Left forelimb (tissue), 1 donor: ENCODE results near the gene PTPRN2.
"Not testable (repeated sequence)": the region's sequence is repeated elsewhere in the genome, so short reads cannot be mapped to it uniquely, and the experiment has no call there.

ENCODE experiments used
- DNase-seq: peaks from one replicate; pipeline ENCODE4 v3.0.0-alpha.2; 2018; ENCODE audit warnings: low spot score

PTPRN2 gene

GRCh38 chr7:158255156-158255555 lies 332.5 kb downstream of the PTPRN2 start:
- peak; percentile 47 for DNase-seq

DNA sequence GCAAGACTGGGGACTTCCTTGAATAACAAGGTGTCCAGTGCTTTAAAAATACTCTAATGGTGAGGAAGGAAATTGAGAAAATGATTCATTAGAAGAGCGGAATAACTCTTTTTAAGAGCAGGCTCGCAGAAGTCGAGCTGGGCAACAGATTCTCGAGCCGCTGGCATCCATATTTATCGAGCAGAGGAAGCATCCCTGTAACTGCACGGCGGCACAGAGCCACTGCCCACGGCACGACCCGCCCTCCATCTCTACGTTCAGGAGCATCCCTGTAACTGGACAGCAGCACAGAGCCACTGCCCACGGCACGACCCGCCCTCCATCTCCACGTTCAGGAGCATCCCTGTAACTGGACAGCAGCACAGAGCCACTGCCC lies 334.0 kb downstream of the PTPRN2 start:
- not testable (repeated sequence) for DNase-seq

GRCh38 chr7:158252837-158253669 lies 334.6 kb downstream of the PTPRN2 start:
- DNase-seq: peak; percentile 55

GRCh38 chr7:158252081-158252836 lies 335.4 kb downstream of the PTPRN2 start:
- no peak for DNase-seq

- DNase-seq: no peak
Observed at GRCh38 chr7:158251061-158251965, 336.3 kb downstream of the PTPRN2 start.

GRCh38 chr7:158249692-158250091 lies 337.9 kb downstream of the PTPRN2 start:
- no peak for DNase-seq

GRCh38 chr7:158248816-158249215 lies 338.8 kb downstream of the PTPRN2 start:
- no peak for DNase-seq

- DNase-seq: no peak
Observed at GRCh38 chr7:158247758-158248487, 339.7 kb downstream of the PTPRN2 start.

- no peak for DNase-seq
Observed at GRCh38 chr7:158246960-158247673, 340.5 kb downstream of the PTPRN2 start.

GRCh38 chr7:158246272-158246959 lies 341.2 kb downstream of the PTPRN2 start:
- DNase-seq: no peak

- DNase-seq: no peak
Observed at GRCh38 chr7:158245724-158246041, 341.9 kb downstream of the PTPRN2 start.

DNA sequence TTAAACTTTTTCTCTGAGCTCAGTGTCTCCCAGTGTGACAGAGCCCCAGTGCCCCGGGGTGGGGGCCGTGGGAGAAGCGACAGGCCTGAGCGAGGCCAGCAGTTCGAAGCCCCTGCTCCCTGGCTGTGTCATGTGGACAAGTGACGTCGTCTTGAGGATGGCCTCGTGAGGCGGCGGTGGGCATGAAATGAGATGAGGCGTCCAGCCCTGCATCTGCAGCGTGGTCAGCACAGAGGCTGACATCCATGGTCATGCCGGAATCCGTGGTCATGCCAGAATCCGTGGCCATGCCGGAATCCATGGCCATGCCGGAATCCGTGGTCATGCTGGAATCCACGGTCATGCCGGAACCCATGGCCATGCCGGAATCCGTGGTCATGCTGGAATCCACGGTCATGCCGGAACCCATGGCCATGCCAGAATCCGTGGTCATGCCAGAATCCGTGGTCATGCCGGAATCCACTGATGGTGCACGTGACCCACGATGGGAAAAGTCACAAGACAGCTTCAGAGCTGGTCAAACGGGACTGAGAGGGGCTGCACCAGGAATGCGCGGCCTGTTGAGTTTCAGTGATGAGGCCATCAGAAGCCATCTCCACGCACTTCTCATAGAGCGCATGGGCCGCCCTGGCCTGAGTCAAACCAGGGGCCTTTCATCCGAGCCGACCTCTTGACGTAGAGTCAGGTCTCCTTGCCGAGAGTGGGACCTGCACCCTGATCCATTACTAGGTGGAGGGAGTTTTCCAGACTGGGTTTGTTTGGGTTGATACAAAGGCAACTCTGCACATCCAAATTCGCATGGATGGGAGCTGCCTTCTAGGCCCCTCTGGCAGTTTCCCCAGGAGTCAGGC lies 342.5 kb downstream of the PTPRN2 start:
- DNase-seq: no peak

- no peak for DNase-seq
Observed at GRCh38 chr7:158244430-158244829, 343.2 kb downstream of the PTPRN2 start.

DNA sequence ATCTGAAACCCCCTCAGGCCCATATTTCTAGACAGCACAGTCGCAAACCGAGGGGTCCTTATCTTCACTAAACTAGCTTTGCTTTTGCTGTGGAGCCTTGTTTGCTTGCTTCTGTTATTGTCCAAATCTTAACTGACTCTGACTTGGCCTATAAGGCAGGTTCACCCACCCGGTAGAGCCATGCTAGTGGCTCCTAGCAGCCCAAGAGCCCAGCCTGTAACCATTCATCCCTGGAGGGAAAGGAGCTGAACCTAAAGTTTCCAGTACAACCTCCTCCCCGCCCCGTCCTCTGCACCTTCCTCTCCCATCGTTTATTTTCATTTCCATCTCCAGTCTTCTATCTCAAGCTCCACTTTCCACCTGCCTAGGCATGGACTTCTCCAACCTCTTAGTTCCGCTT lies 345.7 kb downstream of the PTPRN2 start:
- DNase-seq: no peak

- DNase-seq: no peak
Observed at GRCh38 chr7:158240801-158241200, 346.8 kb downstream of the PTPRN2 start.

- no peak for DNase-seq
Observed at GRCh38 chr7:158239290-158239981, 348.2 kb downstream of the PTPRN2 start.

DNA sequence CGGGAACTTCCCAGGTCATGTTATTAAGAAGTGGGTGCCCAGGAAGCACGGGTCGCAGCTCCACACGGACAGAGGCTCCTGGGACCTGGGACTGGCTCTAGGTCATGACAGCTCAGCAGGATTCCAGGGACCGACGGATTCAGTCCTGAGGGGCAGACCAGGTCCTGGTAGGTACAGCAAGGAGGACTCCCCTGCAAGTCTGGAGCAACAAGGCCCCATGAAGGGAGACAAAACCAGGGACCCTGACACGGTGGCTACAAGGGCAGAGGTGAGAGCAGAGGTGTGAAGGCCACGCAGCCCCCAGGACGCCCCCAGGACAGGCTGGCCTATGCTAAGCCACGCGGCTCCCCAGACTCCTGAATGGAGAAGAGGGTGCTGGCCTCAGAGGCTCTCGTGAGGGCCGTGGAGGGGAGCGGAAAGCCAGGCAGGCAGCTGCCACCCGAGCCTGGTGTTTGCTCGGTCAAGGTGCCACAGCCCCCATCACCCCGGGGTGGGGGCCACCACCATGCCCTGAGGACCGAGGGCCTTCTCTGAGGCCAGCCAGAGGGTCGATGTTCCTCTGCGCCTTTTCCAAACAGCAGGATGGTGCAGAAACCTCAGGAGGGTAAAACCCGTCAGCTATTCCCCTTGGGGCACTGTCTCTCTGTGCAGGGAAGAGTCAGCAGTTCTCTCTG lies 348.9 kb downstream of the PTPRN2 start:
- no peak for DNase-seq

GRCh38 chr7:158237672-158238335 lies 349.8 kb downstream of the PTPRN2 start:
- DNase-seq: no peak
